ENCODE measurements around the gene MRPL50. TPM values are rescaled to one million over a fixed set of nuclear protein-coding genes. Genes with fewer than 3 reads are reported as not detected.

Gene MRPL50
- total RNA-seq, 2 donors from 2014 or later, result 15.5 to 17.4 TPM

- H3K27ac Mint-ChIP-seq, result no peak overlapping the region
- H3K27ac ChIP-seq (ENCODE audit: low read depth, low read length), result no peak overlapping the region
- H3K9me3 Mint-ChIP-seq, result peaks cover 40% of the 10 kb centered on the region
- no peaks in the 10 kb centered on the region for H3K4me1 Mint-ChIP-seq
- peaks cover 32% of the 10 kb centered on the region for H3K9me3 ChIP-seq (ENCODE audit: control insufficient read depth, low read length)
- DNase-seq, result no peak
- H3K4me1 ChIP-seq (ENCODE audit: control insufficient read depth, insufficient read depth, low read length), result no peaks in the 10 kb centered on the region
- TF ChIP-seq CTCF (conservative IDR thresholded peaks at IDR 0.05), result no peak
- H3K36me3 ChIP-seq (ENCODE audit: control insufficient read depth, insufficient read depth, low read length), result peaks cover 4% of the 10 kb centered on the region
- H3K27me3 ChIP-seq (ENCODE audit: control insufficient read depth, insufficient read depth, low read length, poor library complexity, severe bottlenecking), result no peaks in the 10 kb centered on the region
- peaks cover 20% of the 10 kb centered on the region for H3K36me3 Mint-ChIP-seq (ENCODE audit: low read depth)
- no peak overlapping the region for H3K4me3 Mint-ChIP-seq
- H3K4me3 ChIP-seq (ENCODE audit: low read length), result no peak overlapping the region
- peaks cover 11% of the 10 kb centered on the region for H3K27me3 Mint-ChIP-seq (ENCODE audit: insufficient read depth)
- no peak overlapping the region for H3K9ac ChIP-seq (ENCODE audit: extremely low read depth, low read length, poor library complexity, severe bottlenecking)
Observed at GRCh38 chr9:101414839-101415238, 16.4 kb upstream of the MRPL50 start.

DNA sequence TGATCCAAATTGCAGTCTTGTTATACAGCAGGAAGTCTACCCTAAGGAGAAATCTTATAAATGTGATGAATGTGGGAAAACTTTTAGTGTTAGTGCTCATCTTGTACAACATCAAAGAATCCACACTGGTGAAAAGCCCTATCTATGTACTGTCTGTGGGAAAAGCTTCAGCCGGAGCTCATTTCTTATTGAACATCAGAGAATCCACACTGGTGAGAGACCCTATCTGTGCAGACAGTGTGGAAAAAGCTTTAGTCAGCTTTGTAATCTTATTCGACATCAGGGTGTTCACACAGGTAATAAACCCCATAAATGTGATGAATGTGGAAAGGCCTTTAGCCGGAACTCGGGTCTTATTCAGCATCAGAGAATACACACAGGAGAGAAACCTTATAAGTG lies 10.7 kb upstream of the MRPL50 start:
- no peak overlapping the region for H3K27ac Mint-ChIP-seq
- Histone ChIP-seq H3K4me1 (ENCODE audit: control insufficient read depth, insufficient read depth, low read length) (no peaks in the 10 kb centered on the region), H3K36me3 (ENCODE audit: control insufficient read depth, insufficient read depth, low read length) (peaks cover 60% of the 10 kb centered on the region), H3K27ac (ENCODE audit: low read depth, low read length) (no peak overlapping the region), H3K9me3 (ENCODE audit: control insufficient read depth, low read length) (peaks cover 85% of the 10 kb centered on the region), H3K9ac (ENCODE audit: extremely low read depth, low read length, poor library complexity, severe bottlenecking) (no peak overlapping the region), H3K27me3 (ENCODE audit: control insufficient read depth, insufficient read depth, low read length, poor library complexity, severe bottlenecking) (no peaks in the 10 kb centered on the region), H3K4me3 (ENCODE audit: low read length) (peak overlapping the region; percentile 52)
- 92 to 96% methylated on average over 3 to 4 of the region's 4 CpGs for whole genome bisulfite sequencing, 2 experiments (ENCODE audit: insufficient coverage in 1 of 2, insufficient read length in 1 of 2)
- H3K9me3 Mint-ChIP-seq, result peaks cover 90% of the 10 kb centered on the region
- H3K4me3 Mint-ChIP-seq, result no peak overlapping the region
- no peak for DNase-seq
- H3K4me1 Mint-ChIP-seq, result no peaks in the 10 kb centered on the region
- TF ChIP-seq CTCF (conservative IDR thresholded peaks at IDR 0.05), result no peak
- peaks cover 3% of the 10 kb centered on the region for H3K27me3 Mint-ChIP-seq (ENCODE audit: insufficient read depth)
- peaks cover 75% of the 10 kb centered on the region for H3K36me3 Mint-ChIP-seq (ENCODE audit: low read depth)

DNA sequence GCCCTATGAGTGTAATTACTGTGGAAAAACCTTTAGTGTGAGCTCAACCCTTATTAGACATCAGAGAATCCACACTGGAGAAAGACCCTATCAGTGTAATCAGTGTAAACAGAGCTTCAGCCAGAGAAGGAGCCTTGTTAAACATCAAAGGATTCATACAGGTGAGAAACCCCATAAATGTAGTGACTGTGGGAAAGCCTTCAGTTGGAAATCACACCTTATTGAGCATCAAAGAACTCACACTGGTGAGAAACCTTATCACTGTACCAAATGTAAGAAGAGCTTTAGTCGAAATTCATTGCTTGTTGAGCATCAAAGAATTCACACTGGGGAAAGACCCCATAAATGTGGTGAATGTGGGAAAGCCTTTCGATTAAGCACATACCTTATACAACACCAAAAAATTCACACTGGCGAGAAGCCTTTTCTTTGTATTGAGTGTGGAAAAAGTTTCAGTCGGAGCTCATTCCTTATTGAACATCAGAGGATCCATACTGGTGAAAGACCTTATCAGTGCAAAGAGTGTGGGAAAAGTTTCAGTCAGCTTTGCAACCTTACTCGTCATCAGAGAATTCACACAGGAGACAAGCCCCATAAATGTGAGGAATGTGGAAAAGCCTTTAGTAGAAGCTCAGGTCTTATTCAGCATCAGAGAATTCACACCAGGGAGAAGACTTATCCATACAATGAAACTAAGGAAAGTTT lies 10.1 kb upstream of the MRPL50 start:
- no peaks in the 10 kb centered on the region for H3K27me3 ChIP-seq (ENCODE audit: control insufficient read depth, insufficient read depth, low read length, poor library complexity, severe bottlenecking)
- H3K36me3 ChIP-seq (ENCODE audit: control insufficient read depth, insufficient read depth, low read length), result peaks cover 66% of the 10 kb centered on the region
- H3K9ac ChIP-seq (ENCODE audit: extremely low read depth, low read length, poor library complexity, severe bottlenecking), result no peak overlapping the region
- no peak overlapping the region for H3K27ac ChIP-seq (ENCODE audit: low read depth, low read length)
- H3K27me3 Mint-ChIP-seq (ENCODE audit: insufficient read depth), result peaks cover 3% of the 10 kb centered on the region
- no peaks in the 10 kb centered on the region for H3K4me1 Mint-ChIP-seq
- DNase-seq, result no peak
- H3K4me3 Mint-ChIP-seq, result no peak overlapping the region
- H3K9me3 Mint-ChIP-seq, result peaks cover 93% of the 10 kb centered on the region
- H3K36me3 Mint-ChIP-seq (ENCODE audit: low read depth), result peaks cover 80% of the 10 kb centered on the region
- H3K4me3 ChIP-seq (ENCODE audit: low read length), result peak overlapping the region; percentile 52
- WGBS, 2 experiments (ENCODE audit: insufficient coverage in 1 of 2, insufficient read length in 1 of 2), result 100% methylated on average over 1 to 4 of the region's 5 CpGs
- H3K27ac Mint-ChIP-seq, result no peak overlapping the region
- TF ChIP-seq CTCF (conservative IDR thresholded peaks at IDR 0.05), result no peak
- peaks cover 90% of the 10 kb centered on the region for H3K9me3 ChIP-seq (ENCODE audit: control insufficient read depth, low read length)
- no peaks in the 10 kb centered on the region for H3K4me1 ChIP-seq (ENCODE audit: control insufficient read depth, insufficient read depth, low read length)
